Small intestine (tissue), 7 donors: ENCODE measurements around the gene ABTB2. TPM values are rescaled to one million over a fixed set of nuclear protein-coding genes. Genes with fewer than 3 reads are reported as not detected.

Source experiments
- DNase-seq, 2 donors: peaks; one replicate each; pipeline versions ENCODE4 v3.0.0 to v3.0.0-alpha.2; 2013
- FAIRE-seq: peaks from 2 replicates; lab custom pipeline; 2012; peaks lifted over from hg19 to GRCh38; lab: Jason Lieb, UNC
- H3K27ac ChIP-seq, 3 donors: one replicate each; pipeline ENCODE4 v1.5.1; 2013; ENCODE audit warnings: low read length in 2 of 3, mild to moderate bottlenecking in 2 of 3, control low read depth in 1 of 3, inconsistent platforms in 1 of 3, low read depth in 1 of 3, moderate library complexity in 1 of 3
- H3K27me3 ChIP-seq, 3 donors: one replicate each; pipeline ENCODE4 v1.6.1; 2013; ENCODE audit warnings: low read length in 3 of 3, inconsistent platforms in 1 of 3; ENCODE audit not compliant: control insufficient read depth in 3 of 3, insufficient read depth in 3 of 3
- H3K36me3 ChIP-seq, 3 donors: one replicate each; pipeline ENCODE4 v1.6.1; 2013; ENCODE audit warnings: low read length in 3 of 3, inconsistent platforms in 1 of 3, low read depth in 1 of 3, mild to moderate bottlenecking in 1 of 3, moderate library complexity in 1 of 3; ENCODE audit not compliant: control insufficient read depth in 3 of 3, insufficient read depth in 2 of 3
- H3K4me1 ChIP-seq, 3 donors: one replicate each; pipeline ENCODE4 v1.6.1; 2013; ENCODE audit warnings: low read length in 2 of 3, inconsistent platforms in 1 of 3, low read depth in 1 of 3, mild to moderate bottlenecking in 1 of 3, moderate library complexity in 1 of 3; ENCODE audit not compliant: control insufficient read depth in 3 of 3, insufficient read depth in 2 of 3
- H3K4me3 ChIP-seq, 3 donors: one replicate each; pipeline ENCODE4 v1.5.1; 2013; ENCODE audit warnings: low read length in 3 of 3, control low read depth in 1 of 3, inconsistent platforms in 1 of 3, low read depth in 1 of 3, mild to moderate bottlenecking in 1 of 3, moderate library complexity in 1 of 3
- H3K9me3 ChIP-seq, 2 donors: one replicate each; pipeline ENCODE4 v1.6.1; 2013; ENCODE audit warnings: low read depth in 1 of 2, low read length in 1 of 2; ENCODE audit not compliant: control insufficient read depth in 2 of 2, insufficient read depth in 1 of 2
- WGBS, 3 donors: extraction: QIAGEN DNeasy Blood & Tissue Kit; methylation state at CpG; one replicate each; pipeline ENCODE4 v1.1.7; 2013; 5-methylcytosine and 5-hydroxymethylcytosine counted together
- polyA plus RNA-seq, 4 donors: library from polyadenylated mRNA; stranded (reverse) in 3 of 4; unstranded in 1 of 4; fragments of 200-250 nt in 3 of 4; fragments of 120-200 nt in 1 of 4; gene quantifications; one replicate each; pipeline versions ENCODE4 v1.2.1 to v1.2.3, GENCODE V29; 2013
- donor health status: healthy with polysubstance abuse.
- donor health status: control.
- donor health status: control.
- donor health status: Bipolar disorder and iron deficiency.
- donor health status: healthy.

Gene ABTB2
- polyA plus RNA-seq, 4 donors: 0.64 to 25.1 (median 13.5) TPM

GRCh38 chr11:34162856-34163255 is 195.0 kb downstream of the ABTB2 start:
- peaks cover 0 to 2% (median 0%) of the 10 kb centered on the region in 3 donors for H3K27me3 ChIP-seq
- DNase-seq (no peak), FAIRE-seq (no peak)
- no peak overlapping the region for H3K27ac ChIP-seq
- no peaks in the 10 kb centered on the region for H3K4me1 ChIP-seq
- peaks cover 0 to 31% (median 27%) of the 10 kb centered on the region in 3 donors for H3K36me3 ChIP-seq
- no peaks in the 10 kb centered on the region for H3K9me3 ChIP-seq
- WGBS, 3 donors: 95 to 96% (median 95%) methylated on average over 7 of the region's 7 CpGs
- no peak overlapping the region for H3K4me3 ChIP-seq

- no peaks in the 10 kb centered on the region for H3K4me1 ChIP-seq
- no peak for FAIRE-seq
- H3K27ac ChIP-seq: no peak overlapping the region
- no peak overlapping the region for H3K4me3 ChIP-seq
- H3K27me3 ChIP-seq: peaks cover 0 to 1% (median 0%) of the 10 kb centered on the region in 3 donors
- H3K36me3 ChIP-seq: peaks cover 0 to 32% (median 25%) of the 10 kb centered on the region in 3 donors
- WGBS, 3 donors: 92 to 97% (median 93%) methylated on average over 17 of the region's 17 CpGs
- H3K9me3 ChIP-seq: no peaks in the 10 kb centered on the region
- DNase-seq: no peak
Observed at GRCh38 chr11:34162493-34162820, 195.4 kb downstream of the ABTB2 start.

- FAIRE-seq: no peak
- DNase-seq: no peak
- peaks cover 0 to 37% (median 22%) of the 10 kb centered on the region in 3 donors for H3K36me3 ChIP-seq
- no peak overlapping the region for H3K27ac ChIP-seq
- no peaks in the 10 kb centered on the region for H3K4me1 ChIP-seq
- 78 to 84% (median 82%) methylated on average over 16 to 18 of the region's 18 CpGs for WGBS, 3 donors
- no peak overlapping the region for H3K4me3 ChIP-seq
- H3K9me3 ChIP-seq: no peaks in the 10 kb centered on the region
- H3K27me3 ChIP-seq: no peaks in the 10 kb centered on the region
Observed at GRCh38 chr11:34161812-34162492, 195.9 kb downstream of the ABTB2 start.

- Histone ChIP-seq H3K27ac (no peak overlapping the region), H3K4me1 (no peaks in the 10 kb centered on the region), H3K9me3 (no peaks in the 10 kb centered on the region), H3K27me3 (no peaks in the 10 kb centered on the region), H3K36me3 (peaks cover 0 to 38% (median 19%) of the 10 kb centered on the region in 3 donors), H3K4me3 (no peak overlapping the region)
- no peak for FAIRE-seq
- 83 to 94% (median 89%) methylated on average over 6 of the region's 6 CpGs for WGBS, 3 donors
- DNase-seq: no peak
Observed at GRCh38 chr11:34161361-34161760, 196.4 kb downstream of the ABTB2 start.

- no peak for DNase-seq
- Histone ChIP-seq H3K4me1 (no peaks in the 10 kb centered on the region), H3K27me3 (no peaks in the 10 kb centered on the region), H3K4me3 (no peak overlapping the region), H3K36me3 (peaks cover 0 to 41% (median 19%) of the 10 kb centered on the region in 3 donors), H3K9me3 (no peaks in the 10 kb centered on the region), H3K27ac (no peak overlapping the region)
- 88 to 91% (median 90%) methylated on average over 17 to 18 of the region's 18 CpGs for WGBS, 3 donors
- FAIRE-seq: no peak
Observed at GRCh38 chr11:34160791-34161190, 197.0 kb downstream of the ABTB2 start.

- WGBS, 3 donors: 89 to 95% (median 90%) methylated on average over 15 to 22 of the region's 22 CpGs
- Histone ChIP-seq H3K36me3 (peaks cover 0 to 47% (median 18%) of the 10 kb centered on the region in 3 donors), H3K9me3 (no peaks in the 10 kb centered on the region), H3K27ac (no peak overlapping the region), H3K27me3 (no peaks in the 10 kb centered on the region), H3K4me3 (no peak overlapping the region), H3K4me1 (no peaks in the 10 kb centered on the region)
- DNase-seq (no peak), FAIRE-seq (no peak)
Observed at GRCh38 chr11:34160049-34160721, 197.6 kb downstream of the ABTB2 start.

- Histone ChIP-seq H3K4me3 (no peak overlapping the region), H3K27ac (no peak overlapping the region), H3K4me1 (no peaks in the 10 kb centered on the region), H3K27me3 (no peaks in the 10 kb centered on the region), H3K36me3 (peaks cover 0 to 53% (median 14%) of the 10 kb centered on the region in 3 donors), H3K9me3 (no peaks in the 10 kb centered on the region)
- FAIRE-seq: no peak
- DNase-seq: no peak
- 68 to 77% (median 70%) methylated on average over 6 of the region's 6 CpGs for whole genome bisulfite sequencing, 3 donors
Observed at GRCh38 chr11:34158661-34159060, 199.1 kb downstream of the ABTB2 start.

GRCh38 chr11:34157163-34157562 is 200.6 kb downstream of the ABTB2 start:
- FAIRE-seq: no peak

More at GRCh38 chr11:34157163-34157562, 200.6 kb downstream of the ABTB2 start:
- H3K27me3 ChIP-seq: no peaks in the 10 kb centered on the region
- H3K27ac ChIP-seq: no peak overlapping the region
- H3K9me3 ChIP-seq: no peaks in the 10 kb centered on the region
- no peak for DNase-seq
- H3K4me1 ChIP-seq: no peaks in the 10 kb centered on the region
- peaks cover 0 to 62% (median 13%) of the 10 kb centered on the region in 3 donors for H3K36me3 ChIP-seq
- H3K4me3 ChIP-seq: no peak overlapping the region
- WGBS, 3 donors: 81 to 88% (median 87%) methylated on average over 9 of the region's 9 CpGs
